Heart left ventricle (tissue), 16 donors: ENCODE data around the gene HOXB3. TPM values are rescaled to one million over a fixed set of nuclear protein-coding genes. Genes with fewer than 3 reads are reported as not detected.

Source experiments
- ATAC-seq, 4 donors: fragments of 200-7000 bp; cut with Tn5 transposase; one replicate each; pipeline ENCODE4 v1.9.1; 2020 to 2022; ENCODE audit warnings: moderate library complexity in 4 of 4, mild to moderate bottlenecking in 3 of 4, moderate number of reproducible peaks in 1 of 4
- DNase-seq, 5 donors: peaks; one replicate each; pipeline ENCODE4 v3.0.0-alpha.2; 2020
- H3K27ac ChIP-seq, 12 donors: fragments of 200-600 bp; sonication (generic) in 4 of 12; one replicate each; pipeline versions ENCODE4 v1.5.0 to v1.8.0; 2016 to 2022; ENCODE audit warnings: mild to moderate bottlenecking in 2 of 12
- H3K27me3 ChIP-seq, 9 donors: fragments of 200-600 bp; sonication (generic) in 2 of 9; one replicate each; pipeline versions ENCODE4 v1.5.1 to v1.8.0; 2016 to 2022; ENCODE audit warnings: mild to moderate bottlenecking in 3 of 9
- H3K36me3 ChIP-seq, 9 donors: fragments of 200-600 bp; sonication (generic) in 2 of 9; one replicate each; pipeline versions ENCODE4 v1.5.0 to v1.8.0; 2018 to 2022; ENCODE audit warnings: mild to moderate bottlenecking in 2 of 9
- H3K4me1 ChIP-seq, 12 donors: fragments of 200-600 bp; sonication (generic) in 4 of 12; one replicate each; pipeline versions ENCODE4 v1.5.0 to v1.8.0; 2016 to 2022; ENCODE audit warnings: mild to moderate bottlenecking in 3 of 12
- H3K4me3 ChIP-seq, 12 donors: fragments of 200-600 bp; sonication (generic) in 4 of 12; one replicate each; pipeline versions ENCODE4 v1.5.0 to v1.8.0; 2017 to 2022; ENCODE audit warnings: mild to moderate bottlenecking in 9 of 12, moderate library complexity in 4 of 12
- H3K9me3 ChIP-seq, 12 donors: fragments of 200-600 bp; sonication (generic) in 4 of 12; one replicate each; pipeline versions ENCODE4 v1.5.0 to v1.8.0; 2016 to 2022; ENCODE audit warnings: mild to moderate bottlenecking in 1 of 12
- POLR2A ChIP-seq, 2 donors: fragments of 450-650 bp; IDR thresholded peaks; one replicate each; pipeline ENCODE4 v1.6.1; 2017; ENCODE audit warnings: antibody characterized with exemption in 2 of 2, mild to moderate bottlenecking in 2 of 2, moderate library complexity in 2 of 2
- whole genome bisulfite sequencing, 4 donors: extraction: QIAGEN DNeasy Blood & Tissue Kit in 2 of 4; methylation state at CpG; one replicate each; pipeline versions ENCODE4 v1.1.5 to v1.1.7; 2013 to 2018; 5-methylcytosine and 5-hydroxymethylcytosine counted together
- intact Hi-C, 10 donors: fragments of 100-400 bp; cut with DNase I; formaldehyde crosslinking; loops; one replicate each; pipeline versions ENCODE4 v1.11.1 to v1.14.2; 2022
- polyA plus RNA-seq, 2 donors: library from polyadenylated mRNA; stranded (reverse); fragments of 200-250 nt; gene quantifications; one replicate each; pipeline ENCODE4 v1.2.3, GENCODE V29; 2013
- total RNA-seq, 9 donors: library from RNA; depleted of rRNA in 2 of 9; stranded (reverse); fragments of >200 nt in 2 of 9; fragmentation: NEBNext Ultra II Directional in 3 of 9; extraction: Animal tissue kit (Norgen Biotek cat#: 25700) in 3 of 9; gene quantifications; one replicate each; pipeline versions ENCODE4 v1.1.0 to v1.2.4, GENCODE V29; 2016 to 2023
- TF ChIP-seq, protein P1 (sequence below), 12 donors: fragments of 200-600 bp; sonication (generic) in 4 of 12; IDR thresholded peaks; one replicate each; pipeline versions ENCODE4 v1.5.0 to v1.8.0; 2018 to 2022; ENCODE audit warnings: antibody characterized with exemption in 12 of 12, mild to moderate bottlenecking in 5 of 12
- donor health status: ischemic (EF 13 %, LVEDD 7.1; RV severe dilation, severe dysfunction).
- donor health status: healthy with polysubstance abuse.
- donor health status: DM: no; HTN: yes; CAD: no.
- donor health status: DM: no; HTN: no; CAD: no.
- donor health status: ischemic (EF 25% LVEDD 6.9; RV normal size, moderate dysfunction).
- donor health status: ischemic (EF 25% LVEDD 5.7; RV mildly dilated, moderate dysfunction).
- donor health status: healthy.
- donor health status: DM: yes; HTN: yes; CAD: no.
- donor health status: ischemic (EF 35%, LVEDD 5.7; RV mildly dilated, moderate dysfunction).
- donor health status: nonischemic (EF 11% LVEDD 7.7; RV severe dilation, severe dysfunction).
- donor health status: DM: yes; HTN: yes; CAD: no.
- donor health status: PGD.
- donor health status: ischemic (EF 29% LVEDD 5.4; RV normal size, mild dysfunction).
- donor health status: nonischemic (EF 23%, LVEDD 6.1; RV moderate dilation, normal function).

The HOXB3 gene
- total and polyA plus RNA-seq, 11 donors: 0.11 to 5.5 (median 2.0) TPM

DNA sequence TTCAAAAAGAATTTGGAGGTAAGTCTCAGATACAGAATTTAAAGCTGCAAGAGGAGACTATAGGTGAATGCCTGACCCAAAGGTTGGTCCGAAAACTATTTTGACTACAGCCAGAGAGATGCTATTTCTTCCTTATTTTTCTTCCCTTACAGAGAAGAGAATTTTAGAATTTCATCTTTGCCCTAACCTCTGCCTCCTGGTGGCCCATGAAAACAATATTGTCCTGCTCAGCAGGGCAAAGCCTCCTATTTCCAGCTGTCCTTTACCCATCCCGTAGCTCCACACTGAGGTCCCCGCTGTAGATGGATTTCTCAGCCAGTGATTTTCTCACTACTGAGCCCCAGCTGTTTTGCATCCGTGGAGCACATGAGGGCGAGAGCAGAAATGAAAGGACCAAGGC, 83.8 kb downstream of the HOXB3 start:
- WGBS, 4 donors: 66 to 80% (median 74%) methylated on average over 5 of the region's 5 CpGs
- no peak for DNase-seq
- H3K4me1 ChIP-seq: no peaks in the 10 kb centered on the region
- no peak overlapping the region for H3K4me3 ChIP-seq
- H3K27ac ChIP-seq: no peak overlapping the region
- peaks cover 0 to 80% (median 34%) of the 10 kb centered on the region in 9 donors for H3K27me3 ChIP-seq
- no peaks in the 10 kb centered on the region for H3K9me3 ChIP-seq
- TF ChIP-seq, protein P1, sequence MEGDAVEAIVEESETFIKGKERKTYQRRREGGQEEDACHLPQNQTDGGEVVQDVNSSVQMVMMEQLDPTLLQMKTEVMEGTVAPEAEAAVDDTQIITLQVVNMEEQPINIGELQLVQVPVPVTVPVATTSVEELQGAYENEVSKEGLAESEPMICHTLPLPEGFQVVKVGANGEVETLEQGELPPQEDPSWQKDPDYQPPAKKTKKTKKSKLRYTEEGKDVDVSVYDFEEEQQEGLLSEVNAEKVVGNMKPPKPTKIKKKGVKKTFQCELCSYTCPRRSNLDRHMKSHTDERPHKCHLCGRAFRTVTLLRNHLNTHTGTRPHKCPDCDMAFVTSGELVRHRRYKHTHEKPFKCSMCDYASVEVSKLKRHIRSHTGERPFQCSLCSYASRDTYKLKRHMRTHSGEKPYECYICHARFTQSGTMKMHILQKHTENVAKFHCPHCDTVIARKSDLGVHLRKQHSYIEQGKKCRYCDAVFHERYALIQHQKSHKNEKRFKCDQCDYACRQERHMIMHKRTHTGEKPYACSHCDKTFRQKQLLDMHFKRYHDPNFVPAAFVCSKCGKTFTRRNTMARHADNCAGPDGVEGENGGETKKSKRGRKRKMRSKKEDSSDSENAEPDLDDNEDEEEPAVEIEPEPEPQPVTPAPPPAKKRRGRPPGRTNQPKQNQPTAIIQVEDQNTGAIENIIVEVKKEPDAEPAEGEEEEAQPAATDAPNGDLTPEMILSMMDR (IDR thresholded peaks at IDR 0.05): no peak
- no peak for TF ChIP-seq POLR2A (IDR thresholded peaks at IDR 0.05)
- ATAC-seq: no peak
- intact Hi-C loops: no loop called here
- no peaks in the 10 kb centered on the region for H3K36me3 ChIP-seq

DNA sequence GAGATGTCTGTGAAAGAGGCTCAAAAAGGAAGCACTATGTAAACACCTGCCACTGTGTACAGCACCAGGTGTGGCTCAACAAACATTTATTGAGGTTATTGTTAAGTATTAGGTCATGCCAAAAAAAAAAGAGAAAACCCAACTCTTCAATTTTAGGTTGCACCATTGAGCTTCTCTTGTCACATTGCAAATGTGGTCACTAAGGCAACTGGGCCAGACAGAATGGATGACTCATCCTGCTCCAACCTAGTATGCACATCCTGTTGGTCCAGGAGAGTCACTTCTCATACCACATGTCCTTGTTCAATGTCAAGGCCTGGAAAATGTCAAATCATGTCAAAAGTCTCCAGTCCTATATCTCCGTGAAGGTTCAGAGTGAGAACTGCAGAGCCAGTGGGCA, 84.3 kb downstream of the HOXB3 start:
- Histone ChIP-seq H3K4me1 (no peaks in the 10 kb centered on the region), H3K9me3 (no peaks in the 10 kb centered on the region), H3K27ac (no peak overlapping the region), H3K27me3 (peaks cover 0 to 80% (median 38%) of the 10 kb centered on the region in 9 donors), H3K4me3 (no peak overlapping the region), H3K36me3 (no peaks in the 10 kb centered on the region)
- 37 to 50% (median 45%) methylated on average over 1 of the region's 1 CpG for WGBS, 4 donors
- no peak for TF ChIP-seq POLR2A (IDR thresholded peaks at IDR 0.05)
- TF ChIP-seq, protein P1 (IDR thresholded peaks at IDR 0.05): no peak
- ATAC-seq: peak in 2 of 4 donors; percentile 45 to 53
- no peak for DNase-seq
- intact Hi-C loops: no loop called here

DNA sequence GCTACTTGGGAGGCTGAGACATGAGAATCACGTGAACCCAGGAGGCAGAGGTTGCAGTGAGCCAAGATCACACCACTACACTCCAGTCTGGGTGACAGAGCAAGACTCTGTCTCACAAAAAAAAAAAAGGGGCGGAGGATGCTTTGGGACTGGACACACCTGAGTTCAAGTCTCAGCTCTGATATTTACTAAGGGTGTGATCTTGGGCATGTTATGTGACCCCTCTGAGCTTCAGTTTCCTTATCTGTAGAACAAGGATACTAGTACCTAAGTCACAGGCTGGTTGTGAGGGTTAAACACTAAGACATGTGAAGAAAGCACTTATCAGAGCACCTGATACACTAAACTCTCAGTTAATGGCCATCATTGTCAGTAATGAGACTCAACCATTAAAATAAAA, 85.1 kb downstream of the HOXB3 start:
- TF ChIP-seq POLR2A (IDR thresholded peaks at IDR 0.05): no peak
- TF ChIP-seq, protein P1 (IDR thresholded peaks at IDR 0.05): no peak
- Histone ChIP-seq H3K36me3 (no peaks in the 10 kb centered on the region), H3K4me1 (no peaks in the 10 kb centered on the region), H3K27me3 (peaks cover 0 to 82% (median 38%) of the 10 kb centered on the region in 9 donors), H3K4me3 (no peak overlapping the region), H3K9me3 (no peaks in the 10 kb centered on the region), H3K27ac (no peak overlapping the region)
- no peak for ATAC-seq
- WGBS, 4 donors: 84 to 87% (median 86%) methylated on average over 2 of the region's 2 CpGs
- intact Hi-C loops: no loop called here
- no peak for DNase-seq

DNA sequence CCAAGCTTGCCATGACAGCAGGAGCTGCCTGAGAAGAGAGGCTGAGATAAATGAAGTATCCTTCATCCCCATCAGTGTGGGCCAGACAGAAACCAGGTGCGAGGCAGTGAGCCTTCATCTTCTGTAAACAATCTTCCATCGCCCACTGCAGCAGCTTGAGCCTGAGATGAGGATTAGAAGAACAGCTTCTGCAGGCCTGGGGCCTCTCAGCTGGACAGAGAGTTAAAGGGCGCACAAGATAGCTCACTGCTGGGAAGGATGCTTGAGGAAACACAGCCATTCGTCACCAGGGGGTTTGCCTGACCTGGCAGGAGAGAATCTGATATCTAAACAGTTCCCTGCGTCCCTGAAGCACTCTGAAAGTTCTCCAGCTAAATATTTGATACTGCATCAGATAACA, 86.3 kb downstream of the HOXB3 start:
- H3K4me1 ChIP-seq: no peaks in the 10 kb centered on the region
- H3K27me3 ChIP-seq: peaks cover 0 to 82% (median 37%) of the 10 kb centered on the region in 9 donors
- intact Hi-C loops: no loop called here
- DNase-seq (no peak), ATAC-seq (no peak)
- H3K9me3 ChIP-seq: no peaks in the 10 kb centered on the region
- peak overlapping the region in 1 of 12 donors; percentile 28 for H3K27ac ChIP-seq
- H3K4me3 ChIP-seq: no peak overlapping the region
- 42 to 66% (median 52%) methylated on average over 5 of the region's 5 CpGs for WGBS, 4 donors
- no peaks in the 10 kb centered on the region for H3K36me3 ChIP-seq
- no peak for TF ChIP-seq POLR2A (IDR thresholded peaks at IDR 0.05)
- TF ChIP-seq, protein P1 (IDR thresholded peaks at IDR 0.05): no peak
